OCI-LY7 (cell line): ENCODE measurements around the gene PHOX2B. TPM values are rescaled to one million over a fixed set of nuclear protein-coding genes. Genes with fewer than 3 reads are reported as not detected.

Experiments
- BruUV-seq: library from RNA; stranded (reverse); fragments of 400-500 nt; replicated peaks from 2 replicates; lab custom pipeline; 2021; lab: Mats Ljungman, UMichigan
- CTCF ChIA-PET: fragments of 300-600 bp; sonication (Branson Sonifier 250); formaldehyde crosslinking; loops from one replicate; lab custom pipeline; 2022; ENCODE audit warnings: antibody characterized with exemption; ENCODE audit not compliant: unreplicated experiment; lab: Charles Lee
- POLR2A ChIA-PET: fragments of 300-600 bp; sonication (Branson Sonifier 250); formaldehyde crosslinking; loops from one replicate; lab custom pipeline; 2022; ENCODE audit warnings: antibody characterized with exemption; lab: Charles Lee
- DNase-seq: peaks from one replicate; pipeline ENCODE4 v3.0.0-alpha.2; 2015; ENCODE audit warnings: low spot score
- H2AFZ ChIP-seq: fragments of 200-600 bp; sonication (generic), shearing (Covaris generic); 2 replicates; pipeline ENCODE4 v1.6.1; 2014; ENCODE audit warnings: mild to moderate bottlenecking, antibody characterized with exemption, low read length, moderate library complexity
- H3K27ac ChIP-seq: fragments of 200-600 bp; sonication (generic); 2 replicates; pipeline ENCODE4 v1.5.1; 2014; ENCODE audit warnings: mixed run types, low read depth, mild to moderate bottlenecking, moderate library complexity, low read length, inconsistent platforms; ENCODE audit not compliant: poor library complexity, severe bottlenecking
- H3K36me3 ChIP-seq: fragments of 200-600 bp; sonication (generic); 2 replicates; pipeline ENCODE4 v1.6.1; 2014; ENCODE audit warnings: mild to moderate bottlenecking, antibody characterized with exemption, low read length, moderate library complexity, mixed read lengths; ENCODE audit not compliant: insufficient read depth
- H3K4me1 ChIP-seq: fragments of 200-600 bp; sonication (generic); 2 replicates; pipeline ENCODE4 v1.5.1; 2014; ENCODE audit warnings: mild to moderate bottlenecking, low read length; ENCODE audit not compliant: insufficient read depth, poor library complexity, severe bottlenecking
- H3K4me2 ChIP-seq: fragments of 200-600 bp; sonication (generic); 2 replicates; pipeline ENCODE4 v1.6.1; 2014; ENCODE audit warnings: mild to moderate bottlenecking, low read length
- H3K4me3 ChIP-seq: fragments of 200-600 bp; sonication (generic); 2 replicates; pipeline ENCODE4 v1.5.1; 2014; ENCODE audit warnings: mild to moderate bottlenecking, low read depth, low read length; ENCODE audit not compliant: poor library complexity, severe bottlenecking
- H3K79me2 ChIP-seq: fragments of 200-600 bp; sonication (generic); 2 replicates; pipeline ENCODE4 v1.6.1; 2016; ENCODE audit warnings: low read depth, mild to moderate bottlenecking, low read length, moderate library complexity, mixed read lengths; ENCODE audit not compliant: insufficient read depth
- H3K9me2 ChIP-seq: fragments of 200-600 bp; sonication (generic); 2 replicates; pipeline ENCODE4 v1.6.1; 2016; ENCODE audit warnings: mild to moderate bottlenecking, low read length, mixed read lengths; ENCODE audit not compliant: insufficient read depth
- H3K9me3 ChIP-seq: fragments of 200-600 bp; sonication (generic); 2 replicates; pipeline ENCODE4 v1.6.1; 2014; ENCODE audit warnings: mild to moderate bottlenecking, mixed run types, low read length, mixed read lengths
- H4K20me1 ChIP-seq: fragments of 200-600 bp; sonication (generic); 2 replicates; pipeline ENCODE4 v1.6.1; 2014; ENCODE audit warnings: mild to moderate bottlenecking, antibody characterized with exemption, low read length, moderate library complexity, mixed read lengths; ENCODE audit not compliant: insufficient read depth
- EZH2phosphoT487 ChIP-seq: fragments of 200-600 bp; sonication (generic); IDR thresholded peaks from 2 replicates; pipeline ENCODE4 v1.6.1; 2018; ENCODE audit warnings: low read depth, borderline replicate concordance, mild to moderate bottlenecking, mixed run types, antibody characterized with exemption, low read length, moderate library complexity, mixed read lengths
- intact Hi-C: fragments of 100-400 bp; cut with micrococcal nuclease; formaldehyde crosslinking; loops from one replicate; pipeline ENCODE4 v1.10.0; 2022; ENCODE audit not compliant: unreplicated experiment
- total RNA-seq, 2 experiments: library from RNA; depleted of rRNA in 1 of 2; stranded (reverse); fragments of >200 nt in 1 of 2; shearing (Covaris generic) in 1 of 2; gene quantifications; 2 replicates each; pipeline ENCODE4 v1.2.3, GENCODE V29; 2014 to 2022
- TF ChIP-seq, protein P1 (sequence below): fragments of 200-600 bp; sonication (generic); conservative IDR thresholded peaks from 2 replicates; pipeline ENCODE4 v1.5.1; 2014; ENCODE audit warnings: mild to moderate bottlenecking, antibody characterized with exemption, low read length, moderate library complexity, mixed read lengths

The PHOX2B gene
- total RNA-seq, 2 experiments from 2014 or later = not detected

DNA sequence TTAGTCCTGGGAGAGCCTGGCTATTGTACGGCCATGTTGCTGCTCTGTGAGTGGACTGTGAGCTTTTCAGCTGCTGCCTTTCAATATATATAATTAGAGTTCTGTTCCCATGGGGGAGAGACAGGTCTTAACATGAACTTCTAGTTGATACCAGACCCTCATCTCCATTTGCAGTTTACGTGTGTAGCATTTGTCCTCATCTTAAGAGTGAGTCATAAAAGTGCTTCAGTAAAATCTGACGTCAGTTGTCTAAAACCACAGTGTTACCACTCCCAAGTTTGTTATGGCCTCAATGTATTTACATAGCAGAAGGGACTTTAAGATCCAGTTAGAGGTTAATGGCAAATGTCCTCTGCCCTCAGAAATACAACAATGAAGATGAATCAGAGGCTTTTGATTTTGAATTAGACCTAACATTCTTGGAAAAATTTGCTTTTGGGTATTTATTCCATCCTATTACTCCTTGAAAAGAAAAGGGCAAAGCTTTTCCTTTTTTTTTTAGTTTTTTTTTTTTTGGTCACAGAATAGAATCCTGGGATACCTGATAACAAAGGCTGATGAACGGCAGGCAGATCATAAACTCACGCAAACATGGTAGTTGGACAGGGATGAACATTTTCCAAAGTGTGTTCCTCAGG lies 38.6 kb downstream of the PHOX2B start:
- Histone ChIP-seq H3K36me3 (no peaks in the 10 kb centered on the region), H3K4me3 (no peak overlapping the region), H3K4me2 (no peak overlapping the region), H3K27ac (no peak overlapping the region), H3K9me3 (no peaks in the 10 kb centered on the region), H3K4me1 (no peaks in the 10 kb centered on the region), H3K9me2 (no peaks in the 10 kb centered on the region), H2AFZ (no peak overlapping the region), H3K79me2 (no peaks in the 10 kb centered on the region), H4K20me1 (no peaks in the 10 kb centered on the region)
- intact Hi-C loops = no loop called here
- TF ChIP-seq, protein P1, sequence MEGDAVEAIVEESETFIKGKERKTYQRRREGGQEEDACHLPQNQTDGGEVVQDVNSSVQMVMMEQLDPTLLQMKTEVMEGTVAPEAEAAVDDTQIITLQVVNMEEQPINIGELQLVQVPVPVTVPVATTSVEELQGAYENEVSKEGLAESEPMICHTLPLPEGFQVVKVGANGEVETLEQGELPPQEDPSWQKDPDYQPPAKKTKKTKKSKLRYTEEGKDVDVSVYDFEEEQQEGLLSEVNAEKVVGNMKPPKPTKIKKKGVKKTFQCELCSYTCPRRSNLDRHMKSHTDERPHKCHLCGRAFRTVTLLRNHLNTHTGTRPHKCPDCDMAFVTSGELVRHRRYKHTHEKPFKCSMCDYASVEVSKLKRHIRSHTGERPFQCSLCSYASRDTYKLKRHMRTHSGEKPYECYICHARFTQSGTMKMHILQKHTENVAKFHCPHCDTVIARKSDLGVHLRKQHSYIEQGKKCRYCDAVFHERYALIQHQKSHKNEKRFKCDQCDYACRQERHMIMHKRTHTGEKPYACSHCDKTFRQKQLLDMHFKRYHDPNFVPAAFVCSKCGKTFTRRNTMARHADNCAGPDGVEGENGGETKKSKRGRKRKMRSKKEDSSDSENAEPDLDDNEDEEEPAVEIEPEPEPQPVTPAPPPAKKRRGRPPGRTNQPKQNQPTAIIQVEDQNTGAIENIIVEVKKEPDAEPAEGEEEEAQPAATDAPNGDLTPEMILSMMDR = no peak
- no peak for TF ChIP-seq EZH2phosphoT487
- CTCF ChIA-PET = no interaction called here
- POLR2A ChIA-PET = no interaction called here
- BruUV-seq = no TSS peak
- DNase-seq = no peak

DNA sequence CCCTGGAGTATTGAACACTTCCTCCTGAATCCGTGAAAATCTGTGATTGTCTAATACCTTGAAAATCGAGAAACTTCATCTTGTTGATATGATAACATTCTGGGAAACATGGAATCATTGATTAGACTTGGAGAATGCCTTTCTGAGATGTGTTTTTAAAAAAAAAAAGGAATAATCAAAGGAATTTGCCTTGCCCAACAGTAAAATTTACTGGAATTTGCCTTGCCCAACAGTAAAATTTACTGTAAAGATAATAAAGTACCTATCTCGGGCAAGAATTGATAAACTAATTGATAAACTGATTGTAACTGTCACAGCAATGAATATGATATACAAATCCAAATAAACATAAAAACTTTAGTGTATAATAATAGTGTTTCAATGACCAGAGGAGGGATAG lies 44.7 kb downstream of the PHOX2B start:
- H3K79me2 ChIP-seq = no peaks in the 10 kb centered on the region
- TF ChIP-seq, protein P1 = no peak
- no peak for TF ChIP-seq EZH2phosphoT487
- ChIA-PET CTCF (no interaction called here), POLR2A (interaction anchor here (0.5 kb wide), 1 partner anchor 836 kb away, joined by 3 read pairs; no protein-coding TSS in a partner anchor)
- H3K27ac ChIP-seq = no peak overlapping the region
- H2AFZ ChIP-seq = no peak overlapping the region
- BruUV-seq = no TSS peak
- no peaks in the 10 kb centered on the region for H3K36me3 ChIP-seq
- no peaks in the 10 kb centered on the region for H3K9me3 ChIP-seq
- H3K4me2 ChIP-seq = no peak overlapping the region
- intact Hi-C loops = no loop called here
- no peak for DNase-seq
- H3K4me3 ChIP-seq = no peak overlapping the region
- H4K20me1 ChIP-seq = no peaks in the 10 kb centered on the region
- no peaks in the 10 kb centered on the region for H3K9me2 ChIP-seq
- H3K4me1 ChIP-seq = no peaks in the 10 kb centered on the region

DNA sequence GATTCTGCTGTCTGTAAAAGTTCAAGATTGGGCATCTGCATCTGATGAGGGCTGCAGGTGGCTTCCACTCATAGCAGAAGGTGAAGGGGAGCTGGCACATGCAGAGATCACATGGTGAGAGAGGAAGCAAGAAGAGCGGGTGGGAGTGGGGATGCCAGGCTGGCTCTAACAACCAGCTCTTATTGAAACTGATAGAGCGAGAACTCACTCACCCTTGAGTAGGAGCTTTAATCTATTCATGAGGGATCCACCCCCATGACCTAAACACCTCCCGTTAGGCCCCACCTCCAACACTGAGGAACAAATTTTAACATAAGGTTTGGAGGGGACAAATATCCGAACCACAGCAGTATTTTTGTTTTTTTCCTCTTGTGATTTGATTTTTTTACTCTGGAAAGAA lies 45.8 kb downstream of the PHOX2B start:
- no TSS peak for BruUV-seq
- no peak overlapping the region for H3K4me2 ChIP-seq

More for the DNA sequence above, 45.8 kb downstream of the PHOX2B start:
- Histone ChIP-seq H3K27ac (no peak overlapping the region), H3K9me2 (no peaks in the 10 kb centered on the region), H3K79me2 (no peaks in the 10 kb centered on the region), H3K4me3 (no peak overlapping the region), H2AFZ (no peak overlapping the region), H3K4me1 (no peaks in the 10 kb centered on the region), H4K20me1 (no peaks in the 10 kb centered on the region), H3K9me3 (no peaks in the 10 kb centered on the region), H3K36me3 (no peaks in the 10 kb centered on the region)
- ChIA-PET POLR2A (no interaction called here), CTCF (no interaction called here)
- no peak for DNase-seq
- no peak for TF ChIP-seq EZH2phosphoT487
- TF ChIP-seq, protein P1 = no peak
- intact Hi-C loops = no loop called here
